Stimulated activated CD8-positive, alpha-beta memory T cell treated with anti-CD3 and anti-CD28 coated beads, Interleukin-15, amount 100 ng/mL, for 4 hours (primary cell): ENCODE measurements around the gene C11orf91.
"Not testable (repeated sequence)": the region's sequence is repeated elsewhere in the genome, so short reads cannot be mapped to it uniquely, and the experiment has no call there.

ENCODE experiments used
- DNase-seq, 2 donors: peaks; one replicate each; pipeline ENCODE4 v3.0.0-alpha.2; 2020; ENCODE audit warnings: low read depth in 2 of 2

The C11orf91 gene

DNA sequence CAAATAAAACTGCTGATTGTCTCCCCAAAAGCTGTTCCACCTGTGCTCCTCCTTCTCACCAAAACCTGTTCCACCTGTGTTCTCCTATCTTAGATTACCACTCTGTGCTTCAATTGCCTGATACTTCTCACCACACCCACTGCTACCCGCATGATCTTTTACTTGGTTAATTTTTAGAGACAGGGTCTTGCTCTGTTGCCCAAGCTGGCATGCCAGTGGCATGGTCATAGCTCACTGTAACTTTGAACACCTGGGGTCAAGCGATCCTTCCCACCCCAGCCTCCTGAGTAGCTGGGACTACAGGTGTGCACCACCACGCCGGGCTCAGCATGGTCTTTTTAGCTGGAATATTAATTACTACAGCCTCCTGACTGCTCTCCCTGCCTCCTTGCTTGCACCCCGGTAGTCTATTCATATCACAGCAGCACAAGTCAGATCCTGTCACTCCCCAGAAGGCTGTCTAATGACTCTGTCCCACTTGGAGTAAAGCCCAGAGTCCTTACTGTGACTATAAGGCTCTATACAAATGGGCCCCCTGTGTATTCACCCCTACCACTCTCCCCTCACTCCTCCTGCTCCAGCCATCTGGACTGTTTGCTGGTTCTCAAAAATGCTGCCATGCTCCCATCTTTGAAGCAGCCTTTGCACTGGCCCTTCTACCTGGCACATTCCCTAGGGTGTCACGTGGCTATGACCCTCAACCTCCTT lies 3.5 kb downstream of the C11orf91 start:
- no peak for DNase-seq

DNA sequence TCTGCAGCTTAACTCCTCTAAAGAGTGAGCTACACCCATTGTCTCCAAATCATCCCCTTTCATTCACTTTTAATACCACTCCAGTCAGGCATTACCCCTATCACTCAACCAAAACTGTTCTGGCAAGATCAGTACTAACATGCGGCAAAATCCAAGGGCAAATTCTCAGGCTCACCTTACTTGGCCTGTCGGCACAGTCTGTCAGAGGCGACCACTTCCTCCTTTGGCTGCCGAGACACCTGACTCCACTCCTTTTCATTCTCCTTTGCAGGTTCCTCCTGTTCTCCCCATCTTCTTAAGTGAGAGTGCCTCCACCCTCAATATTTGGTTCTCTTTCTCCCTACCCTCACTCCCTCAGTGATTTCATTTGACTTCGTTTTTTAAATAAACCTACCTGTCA lies 4.2 kb downstream of the C11orf91 start:
- no peak for DNase-seq

DNA sequence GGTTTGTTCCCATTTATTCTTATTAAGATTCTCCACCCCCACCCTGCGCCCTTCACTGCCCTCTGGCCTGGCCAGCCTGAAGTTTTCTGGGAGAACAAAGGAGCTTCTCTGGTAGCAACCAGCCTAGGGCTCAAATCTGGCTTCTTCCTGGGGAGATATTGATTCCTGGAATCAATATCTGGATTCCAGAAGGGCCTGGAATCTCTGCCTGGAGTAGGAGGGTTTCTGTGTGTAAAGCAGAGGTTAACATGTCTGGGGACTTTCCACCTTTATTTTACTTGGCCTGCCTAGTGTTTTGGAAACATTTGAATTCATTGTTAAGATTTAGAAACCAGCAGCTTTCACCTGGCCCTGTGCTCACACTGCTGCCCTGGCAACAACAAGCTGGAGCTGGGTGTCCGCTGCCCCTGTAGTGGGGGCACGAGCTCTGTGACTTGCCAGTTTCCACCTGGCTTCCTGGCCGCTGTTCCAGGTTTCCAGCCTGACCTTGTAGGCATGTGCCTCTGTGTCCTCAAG lies 5.5 kb downstream of the C11orf91 start:
- no peak for DNase-seq

DNA sequence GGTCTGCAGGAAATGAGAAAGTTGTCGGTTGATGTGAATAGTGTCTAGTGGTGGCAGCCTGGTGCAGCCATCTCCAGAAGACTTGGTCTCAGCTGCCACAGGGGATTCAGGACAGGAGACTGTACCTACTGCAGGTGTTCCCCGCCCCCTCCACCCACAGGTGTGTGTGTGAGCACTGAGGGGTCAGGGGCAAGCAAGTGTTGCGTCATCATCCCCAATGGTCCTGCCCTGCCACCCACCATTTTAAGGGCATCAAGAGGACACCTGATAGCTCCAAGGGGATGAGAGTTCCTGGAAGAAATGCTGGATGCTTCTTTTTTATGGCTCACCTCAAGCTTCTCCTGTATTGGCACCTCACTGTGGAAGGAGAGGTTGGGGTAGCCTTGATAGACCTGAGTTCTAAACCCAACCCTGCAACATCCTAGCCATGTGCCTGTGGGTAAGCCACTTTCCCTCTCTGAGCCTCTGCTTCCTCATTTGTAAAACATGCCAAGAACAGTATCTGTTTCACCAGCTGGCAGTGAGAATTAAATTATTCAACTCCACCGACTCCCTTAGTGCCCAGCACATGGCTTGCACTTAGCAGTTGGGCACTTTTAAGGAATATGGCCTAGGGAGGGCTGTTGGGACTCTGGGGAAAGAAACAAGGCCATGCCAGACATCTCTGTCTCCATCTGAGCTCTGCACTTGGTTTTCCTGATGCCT lies 6.1 kb downstream of the C11orf91 start:
- no peak for DNase-seq

DNA sequence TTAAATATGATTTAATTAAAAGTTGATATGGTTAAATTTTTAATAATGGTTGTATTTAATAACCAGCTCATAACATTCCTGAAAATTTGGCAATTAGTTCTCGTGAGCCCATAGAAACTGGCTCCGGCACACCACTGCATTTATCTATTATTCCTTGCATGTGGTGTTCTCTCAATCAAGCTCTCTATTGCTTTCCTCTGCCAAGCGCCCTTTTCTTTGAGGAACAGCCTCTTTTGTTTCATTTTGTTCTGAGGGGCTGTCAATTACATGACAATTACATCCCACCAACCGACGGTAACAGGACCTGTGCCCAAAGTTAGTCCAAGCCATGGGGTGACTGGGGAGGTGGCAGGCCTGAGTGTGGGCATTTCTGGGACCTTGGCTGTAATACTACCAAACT lies 8.1 kb downstream of the C11orf91 start:
- no peak for DNase-seq

DNA sequence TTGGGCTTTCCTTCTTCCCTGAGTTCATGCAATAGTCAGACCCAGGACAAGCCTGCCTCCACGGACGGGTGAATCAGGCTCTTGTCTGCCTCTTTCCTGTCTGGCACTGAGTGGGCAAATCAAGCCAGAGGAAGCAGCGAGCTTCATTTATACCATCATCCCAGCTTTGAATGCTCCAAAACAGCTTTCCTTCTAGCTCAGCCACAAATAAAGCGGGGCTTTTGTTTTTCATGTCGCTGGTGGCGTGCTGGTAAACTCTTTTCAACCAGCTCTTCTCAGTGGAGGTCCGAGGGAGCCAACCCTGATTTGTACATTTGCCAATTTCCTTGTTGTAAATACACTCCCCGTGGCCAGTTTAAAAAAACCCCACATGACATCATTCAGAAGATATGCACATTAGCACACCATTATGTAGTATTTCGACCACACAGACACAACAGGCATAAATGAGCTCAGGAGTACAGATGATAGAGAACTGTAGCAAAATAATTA lies 8.6 kb downstream of the C11orf91 start:
- no peak for DNase-seq

DNA sequence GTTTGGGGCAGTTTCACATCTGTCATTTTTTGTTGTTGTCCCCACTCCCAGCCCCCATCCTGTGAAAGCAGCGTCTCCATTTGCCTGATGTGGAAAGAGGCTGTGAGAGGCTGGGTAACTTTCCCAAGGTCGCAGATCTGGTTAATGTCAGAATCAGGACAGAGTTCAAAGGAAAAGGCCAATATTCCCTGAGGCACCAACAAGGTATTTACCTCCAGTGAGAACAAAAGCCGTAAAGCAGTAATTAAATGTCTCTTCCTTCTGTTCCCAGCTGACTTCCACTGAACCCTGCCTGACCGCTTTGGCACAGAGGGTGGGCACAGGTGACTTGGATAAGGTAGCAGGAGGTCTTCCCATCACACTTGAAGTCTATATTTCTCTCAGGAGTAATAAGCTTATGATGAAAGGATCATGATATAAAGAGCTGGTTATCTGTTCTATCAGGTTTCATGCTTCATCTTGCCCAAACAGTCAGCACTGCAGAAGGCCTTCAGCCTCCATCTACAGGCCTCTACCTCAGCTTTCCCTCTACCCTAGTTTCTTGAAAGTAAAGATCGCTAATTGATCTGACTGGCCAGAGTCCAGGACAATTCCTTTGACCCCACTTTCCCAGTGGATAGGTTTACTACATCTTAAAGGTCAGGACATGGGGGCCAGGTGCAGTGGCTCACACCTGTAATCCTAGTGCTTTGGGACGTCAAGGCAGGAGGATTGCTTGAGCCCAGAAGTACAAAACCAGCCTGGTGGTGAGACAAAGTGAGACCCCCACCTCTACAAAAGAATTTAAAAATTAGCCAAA lies 9.4 kb downstream of the C11orf91 start:
- no peak for DNase-seq

DNA sequence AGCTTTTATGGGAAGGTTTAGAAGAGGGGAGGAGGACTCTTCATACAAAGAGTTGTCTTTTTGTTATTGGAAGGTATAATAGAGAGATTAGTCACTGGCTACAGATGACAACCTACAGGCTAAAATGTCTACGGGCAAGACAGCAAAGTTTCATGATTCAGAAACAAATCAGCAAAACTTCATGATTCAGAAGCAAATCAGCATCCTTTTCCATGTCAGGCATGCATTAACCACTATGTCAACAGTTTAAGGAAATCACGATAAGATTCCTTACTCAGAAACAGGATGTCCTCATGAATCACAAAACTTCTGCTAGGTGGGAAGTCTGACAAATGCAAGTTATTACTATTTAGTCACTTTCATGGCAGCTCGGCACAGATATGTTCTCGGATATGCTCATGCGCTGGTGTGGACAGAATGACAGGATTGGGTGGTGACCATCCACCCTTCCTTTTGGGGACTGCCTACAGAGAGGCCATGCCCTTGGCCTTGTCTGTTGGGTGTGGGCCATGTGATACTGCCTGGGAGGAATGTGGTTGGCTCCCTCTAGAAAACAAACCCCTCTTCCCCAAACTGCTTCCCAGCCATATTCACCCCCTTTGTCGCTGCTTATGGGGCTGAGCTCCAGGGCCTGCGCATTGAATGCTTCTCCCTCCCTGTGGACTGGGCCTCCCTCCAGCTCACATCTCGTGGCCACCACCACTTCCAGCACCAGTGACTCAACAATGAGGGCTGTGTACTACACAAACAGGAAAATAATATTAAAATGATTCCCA lies 10.1 kb downstream of the C11orf91 start:
- no peak for DNase-seq

DNA sequence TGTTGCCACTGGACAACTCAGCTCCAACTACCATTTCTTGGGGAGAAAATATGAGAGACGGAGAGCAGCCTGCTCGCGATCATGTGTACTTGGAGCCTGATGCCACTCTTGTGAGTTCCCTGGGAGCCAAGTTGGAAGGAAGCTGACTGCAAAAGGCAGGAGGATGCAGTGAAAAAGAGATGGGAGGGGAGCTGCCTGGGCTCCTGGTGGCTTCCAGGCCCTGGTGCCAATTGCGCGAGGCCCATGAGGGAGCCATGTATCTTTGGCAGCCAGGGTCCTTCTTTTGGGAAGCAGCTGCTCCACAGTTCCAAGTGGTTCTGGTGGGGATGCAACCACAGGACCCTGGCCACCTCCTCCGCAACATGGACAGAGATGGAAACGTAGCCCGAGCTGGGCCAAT lies 11.1 kb downstream of the C11orf91 start:
- no peak for DNase-seq

DNA sequence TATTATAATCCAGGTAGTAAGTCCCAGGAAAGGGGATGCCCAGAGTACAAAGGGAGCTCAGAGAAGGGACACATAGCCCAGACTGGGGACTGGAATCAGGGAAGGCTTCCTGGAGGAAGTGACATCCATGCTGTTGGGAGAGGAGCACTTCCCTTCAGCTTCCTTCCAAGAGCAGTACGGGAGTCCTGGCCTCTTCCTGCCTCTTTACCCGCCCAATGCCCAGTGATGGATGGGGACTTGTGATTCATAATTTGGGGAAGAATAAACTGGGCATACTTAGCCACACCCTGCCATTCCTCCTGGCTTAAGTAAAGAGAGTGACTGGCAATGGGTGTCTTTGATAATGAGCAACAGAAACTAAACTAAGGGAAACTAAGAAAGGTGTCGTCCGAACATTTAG lies 11.5 kb downstream of the C11orf91 start:
- DNase-seq: no peak

DNA sequence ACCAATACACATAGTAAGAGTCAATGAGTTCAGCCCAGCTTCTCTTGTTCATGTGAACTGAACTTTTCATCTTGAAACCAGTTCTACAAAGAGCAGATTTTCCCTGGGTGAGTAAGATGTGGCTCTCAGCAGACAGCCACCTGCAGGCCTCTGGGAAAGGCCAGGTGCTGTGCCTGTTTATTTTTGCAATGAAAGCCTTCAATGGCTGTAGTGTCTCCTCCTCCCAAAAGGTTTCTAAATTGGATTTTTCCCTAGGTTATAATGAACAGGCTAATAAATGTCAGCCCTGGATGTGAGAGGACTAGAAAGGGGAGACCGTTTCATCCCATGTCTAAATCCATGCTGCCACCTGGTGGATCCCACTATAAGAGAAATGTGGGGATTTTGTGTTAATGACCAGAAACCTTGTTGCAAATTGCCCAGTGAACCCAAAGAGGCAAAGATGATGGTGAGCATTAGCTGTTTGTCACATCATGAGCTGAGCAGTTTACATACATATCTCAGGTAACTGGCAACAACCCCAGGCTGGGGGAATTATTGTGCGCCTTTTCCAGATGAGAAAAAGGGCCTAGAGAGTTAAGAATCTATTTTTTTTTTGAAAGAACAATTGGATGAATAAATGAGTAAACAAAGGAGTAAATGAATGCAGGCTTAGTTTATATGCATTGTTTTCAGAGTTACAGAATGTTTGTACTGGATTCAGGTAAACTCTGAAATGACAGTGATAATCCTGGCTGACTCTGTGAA lies 12.7 kb downstream of the C11orf91 start:
- DNase-seq: no peak

DNA sequence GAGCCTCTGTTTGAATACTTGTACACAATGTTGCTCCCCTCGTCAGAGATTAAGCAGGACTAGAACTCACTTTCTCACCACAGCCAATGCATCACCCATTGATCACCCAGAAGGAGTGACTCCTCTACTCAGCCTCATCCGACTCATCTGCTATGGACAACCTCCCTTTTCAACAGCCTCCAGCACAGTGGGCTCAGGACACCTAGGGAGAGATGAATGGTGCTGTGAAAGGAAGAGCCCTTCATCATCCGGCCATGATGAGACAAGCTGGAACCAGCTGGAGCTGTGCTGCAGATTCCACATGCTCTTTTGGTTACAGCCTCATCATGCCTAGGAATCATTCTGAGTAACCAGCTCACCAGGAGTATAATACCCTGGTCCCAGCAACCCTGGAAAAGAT lies 15.5 kb downstream of the C11orf91 start:
- DNase-seq: no peak

DNA sequence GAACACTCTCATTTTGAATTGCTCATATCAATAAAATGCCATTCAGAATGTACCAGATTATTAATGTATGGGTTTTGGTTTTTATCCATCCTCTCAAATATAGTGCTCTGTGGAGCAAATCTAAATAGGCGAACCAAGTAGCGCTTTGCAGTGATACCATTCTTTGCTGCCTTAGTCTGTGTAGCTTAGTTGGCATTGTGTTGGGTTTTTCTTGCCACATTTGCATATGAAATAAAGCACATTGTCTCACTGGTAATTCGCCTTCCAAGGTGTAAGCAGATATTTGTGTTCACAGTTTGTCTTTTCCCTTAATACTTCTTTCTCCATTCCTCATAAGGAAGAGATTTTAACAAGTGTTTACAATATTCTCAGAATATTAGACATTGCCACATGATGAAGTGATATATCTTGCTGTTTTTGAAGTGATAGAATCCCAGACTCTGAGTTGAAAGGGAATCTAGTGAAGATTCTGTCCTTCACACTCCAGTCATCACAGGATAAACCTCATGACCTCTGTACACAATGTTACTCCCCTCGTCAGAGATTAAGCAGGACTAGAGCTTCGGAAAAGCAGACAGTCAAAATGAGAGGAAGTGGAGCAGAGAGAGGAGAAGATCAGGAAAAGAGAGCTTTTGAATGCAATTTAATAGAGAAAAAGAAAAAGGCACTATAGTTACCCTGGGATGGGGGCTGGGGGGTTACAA lies 16.5 kb downstream of the C11orf91 start:
- DNase-seq: no peak

DNA sequence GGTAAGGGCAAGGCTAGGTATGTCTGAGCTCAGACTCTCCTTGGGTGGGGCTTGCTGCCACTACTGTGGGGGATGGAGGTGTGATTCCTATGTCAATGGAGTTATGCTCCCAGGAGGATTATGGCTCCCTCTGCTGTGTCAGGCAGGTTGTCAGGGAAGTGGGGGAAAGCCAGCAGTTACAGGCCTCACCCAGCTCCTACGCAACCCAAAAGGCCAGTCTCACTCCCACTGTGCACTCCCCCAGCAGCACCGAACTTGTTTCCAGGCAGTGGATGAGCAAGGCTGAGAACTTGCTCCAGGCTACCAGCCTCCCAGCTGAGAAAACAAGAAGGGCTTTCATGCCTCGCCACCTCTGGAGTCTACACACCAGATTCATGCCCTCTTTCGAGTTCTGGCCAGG lies 18.2 kb downstream of the C11orf91 start:
- no peak for DNase-seq

DNA sequence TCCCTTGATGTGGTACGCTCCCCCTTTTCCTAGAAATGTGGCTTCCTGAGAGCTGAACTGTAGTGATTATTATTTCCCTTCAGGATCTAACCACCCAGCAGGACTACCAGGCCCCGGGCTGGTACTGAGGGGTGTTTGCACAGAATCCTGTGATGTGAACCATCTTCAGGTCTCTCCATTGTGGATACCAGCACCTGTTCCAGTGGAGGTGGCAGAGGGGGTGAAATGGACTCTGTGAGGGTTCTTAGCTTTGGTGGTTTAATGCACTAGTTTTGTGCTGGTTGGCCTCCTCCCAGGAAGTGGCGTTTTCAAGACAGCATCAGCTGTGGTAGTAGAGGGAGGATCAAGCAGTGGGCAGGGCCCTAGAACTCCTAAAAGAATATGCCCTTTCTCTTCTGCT lies 18.6 kb downstream of the C11orf91 start:
- no peak for DNase-seq

DNA sequence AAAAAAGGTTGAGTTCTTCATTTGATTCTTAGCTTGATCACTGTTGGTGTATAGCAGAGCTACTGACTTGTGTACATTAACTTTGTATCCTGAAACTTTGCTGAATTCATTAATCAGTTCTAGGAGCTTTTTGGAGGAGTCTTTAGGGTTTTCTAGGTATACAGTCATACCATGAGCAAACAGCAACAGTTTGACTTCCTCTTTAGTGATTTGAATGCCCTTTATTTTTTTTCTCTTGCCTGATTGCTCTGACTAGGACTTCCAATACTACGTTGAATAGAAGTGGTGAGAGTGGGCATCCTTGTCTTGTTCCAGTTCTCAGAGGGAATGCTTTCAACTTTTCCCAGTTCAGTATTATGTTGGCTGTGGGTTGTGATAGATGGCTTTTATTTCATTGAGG lies 22.0 kb downstream of the C11orf91 start:
- DNase-seq: not testable (repeated sequence)

DNA sequence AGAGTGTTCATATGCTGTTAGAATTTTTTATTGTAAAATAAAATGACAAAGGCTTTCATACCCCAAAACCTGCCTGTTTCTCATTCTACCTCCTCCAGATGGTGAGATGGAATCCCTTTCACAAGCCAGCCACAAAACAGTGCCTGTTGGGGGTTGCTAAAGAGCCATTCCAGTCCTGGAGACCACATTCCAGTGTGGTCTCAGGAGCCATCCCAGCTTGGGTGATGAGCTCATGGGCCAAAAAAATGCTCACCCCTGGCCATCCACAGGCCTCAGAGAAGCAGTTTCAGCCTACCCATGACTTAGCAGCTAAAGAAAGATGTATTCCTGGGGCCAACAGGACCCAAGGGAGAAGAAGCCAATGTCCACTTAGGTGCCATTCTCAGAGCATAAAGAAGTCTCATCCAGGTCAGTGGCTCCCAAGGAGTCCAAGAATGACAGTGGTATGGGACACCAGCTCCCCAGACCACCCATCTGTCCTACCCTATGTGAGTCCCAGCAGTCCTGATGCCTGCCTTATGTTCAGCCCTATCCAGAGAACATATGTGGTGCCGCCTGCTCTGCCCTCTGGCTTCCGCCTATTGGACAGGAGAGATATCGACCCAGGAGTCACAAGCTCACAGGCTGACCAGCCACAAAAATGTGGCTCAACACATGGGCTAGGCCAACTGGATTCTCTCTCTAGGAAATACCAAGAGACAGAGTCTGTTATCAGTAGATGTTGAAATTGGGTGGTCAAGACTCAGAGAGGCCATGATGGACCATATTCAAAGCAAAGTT lies 26.4 kb downstream of the C11orf91 start:
- DNase-seq: no peak

DNA sequence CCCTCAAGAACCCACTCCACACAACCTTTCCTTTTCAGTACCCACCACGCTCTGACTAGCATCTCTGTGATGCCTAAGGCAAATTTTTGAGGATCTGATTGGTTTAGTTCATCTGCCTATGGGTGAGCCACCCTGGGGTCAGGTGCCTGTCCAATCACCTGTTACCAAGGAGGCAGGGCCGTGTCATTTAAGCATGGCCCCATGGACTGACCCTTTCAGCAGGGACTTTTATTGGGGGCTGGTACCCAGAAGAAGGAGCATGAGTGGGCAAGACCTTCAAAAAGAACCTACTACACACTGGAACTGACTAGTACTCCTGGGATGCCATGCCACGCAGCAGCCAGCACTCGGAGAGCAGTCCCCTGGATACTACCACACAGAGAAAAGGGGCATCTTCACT lies 28.4 kb downstream of the C11orf91 start:
- DNase-seq: no peak

DNA sequence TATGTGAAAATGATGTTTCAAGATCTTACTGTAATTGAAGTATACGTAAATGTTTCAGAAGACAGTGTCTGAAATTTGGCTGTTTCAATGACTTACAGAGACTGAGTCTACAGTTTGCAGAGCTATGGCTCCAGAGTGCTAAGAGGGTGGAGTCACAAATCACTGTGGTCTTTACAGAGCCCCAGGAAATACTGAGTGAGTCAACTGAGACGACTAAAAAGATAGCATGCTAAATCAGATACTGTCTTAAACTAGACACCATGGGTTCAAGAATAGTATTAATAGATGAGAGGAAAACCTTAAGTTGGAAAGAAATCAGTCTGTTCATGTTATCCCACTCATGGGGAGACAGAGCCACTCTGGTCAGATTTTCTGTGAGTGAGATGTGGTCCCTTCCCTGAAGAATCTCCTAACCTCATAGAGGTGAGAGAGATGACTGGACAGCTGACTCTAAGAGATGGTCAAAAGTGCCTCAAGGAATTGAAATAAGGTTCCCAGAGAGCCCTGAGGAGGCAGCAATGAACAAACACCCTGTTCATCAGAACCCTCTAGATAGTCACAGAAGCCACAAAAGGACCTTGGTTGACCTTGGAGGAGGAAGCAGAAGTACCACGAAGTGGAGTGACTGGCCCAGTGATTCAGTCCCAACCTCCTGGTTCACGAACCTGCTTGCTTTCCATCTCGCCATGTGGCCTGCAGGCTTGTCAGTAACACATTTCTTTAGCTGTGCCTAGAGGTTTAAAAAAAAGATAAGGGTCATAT lies 30.2 kb downstream of the C11orf91 start:
- no peak for DNase-seq
